ENCODE measurements around the gene ZNF774.
"Not testable (repeated sequence)": the region's sequence is repeated elsewhere in the genome, so short reads cannot be mapped to it uniquely, and the experiment has no call there.

Gene ZNF774

DNA sequence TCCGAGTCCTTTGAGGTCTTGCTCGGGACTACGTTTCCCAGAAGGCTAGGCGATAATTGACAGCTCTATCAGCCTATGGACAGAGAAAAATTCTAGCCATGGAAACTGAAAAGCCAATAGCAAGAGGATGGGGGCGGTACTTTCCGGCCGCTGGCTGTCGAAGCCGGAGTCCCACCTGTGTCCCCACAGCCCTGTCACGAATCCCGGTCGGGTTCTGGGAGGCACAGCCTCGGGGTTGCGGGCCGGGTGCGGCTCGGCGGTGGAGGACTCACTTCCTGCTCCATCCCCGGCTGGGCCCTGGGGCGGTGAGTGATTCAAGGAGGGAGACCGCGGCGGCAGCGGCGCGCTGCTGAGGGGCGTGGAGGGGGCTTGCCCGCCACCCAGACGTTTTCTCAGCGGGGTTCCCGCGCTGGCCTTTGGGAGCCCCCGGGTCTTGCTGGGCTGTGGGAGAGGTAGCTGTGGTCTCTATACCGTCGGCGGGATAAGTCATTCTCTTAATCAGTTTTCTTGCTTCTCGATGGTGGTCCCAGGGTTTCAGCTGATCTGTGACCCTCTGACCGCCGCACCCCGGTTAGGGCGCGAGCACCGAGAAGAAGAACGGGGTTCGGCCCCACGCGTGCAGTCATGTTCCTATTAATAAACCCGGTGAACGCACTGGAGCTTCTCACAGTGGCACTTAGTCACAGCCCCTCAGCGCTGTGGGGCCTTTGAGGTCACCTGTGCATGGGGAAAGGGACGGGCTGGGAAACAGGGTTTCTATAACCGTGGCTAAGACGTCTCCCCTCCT lies at the start of gene ZNF774:
Gene ZNF774 (plus strand): TSS at position 178 of the 787 bp plus-strand sequence. CDS start 2,377 bp downstream, outside the sequence.
- peak; percentile 71 to 78 for DNase-seq (ENCODE audit: extremely low read depth in 1 of 2, low read depth in 1 of 2)

DNA sequence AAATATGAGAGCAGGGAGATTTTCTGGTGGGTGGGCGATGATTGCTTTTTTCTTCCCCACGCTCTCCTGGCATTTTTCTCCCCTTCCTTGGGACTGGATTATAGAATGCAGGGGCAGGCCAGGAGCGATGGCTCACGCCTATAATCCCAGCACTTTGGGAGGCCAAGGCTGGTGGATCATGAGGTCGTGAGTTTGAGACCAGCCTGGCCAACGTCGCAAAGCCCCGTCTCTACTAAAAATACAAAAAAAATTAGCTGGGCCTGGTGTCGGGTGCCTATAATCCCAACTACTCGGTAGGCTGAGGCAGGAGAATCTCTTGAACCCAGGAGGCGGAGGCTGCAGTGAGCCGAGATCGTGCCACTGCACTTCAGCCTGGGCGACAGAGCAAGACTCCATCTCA lies 46.7 kb upstream of the ZNF774 start:
- not testable (repeated sequence) for DNase-seq (ENCODE audit: extremely low read depth in 1 of 2, low read depth in 1 of 2)

GRCh38 chr15:90305932-90306331 lies 46.2 kb upstream of the ZNF774 start:
- DNase-seq (ENCODE audit: extremely low read depth in 1 of 2, low read depth in 1 of 2), result no peak

GRCh38 chr15:90306560-90306959 lies 45.5 kb upstream of the ZNF774 start:
- DNase-seq (ENCODE audit: extremely low read depth in 1 of 2, low read depth in 1 of 2), result no peak

- no peak for DNase-seq (ENCODE audit: extremely low read depth in 1 of 2, low read depth in 1 of 2)
These were observed 44.4 kb upstream of the ZNF774 start for GRCh38 chr15:90307661-90308060.

DNA sequence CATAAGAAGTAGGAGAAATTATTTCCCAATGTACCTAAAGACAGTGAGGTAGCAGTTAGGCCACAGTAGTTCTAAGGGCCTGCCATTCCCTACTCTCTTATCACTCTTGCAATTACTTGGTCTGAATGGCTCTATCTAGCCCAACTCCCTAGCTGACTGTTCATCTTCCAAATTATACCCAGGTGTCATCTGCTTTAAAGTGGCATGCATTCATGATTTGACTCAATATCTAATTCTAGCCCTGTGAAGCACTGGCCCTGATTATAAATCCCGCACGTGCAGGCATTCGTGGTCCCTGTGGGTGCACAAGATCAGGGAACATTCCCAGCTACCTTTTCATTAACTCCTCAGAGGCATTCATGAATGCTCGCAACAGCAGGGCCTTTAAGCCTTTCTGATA lies 43.1 kb upstream of the ZNF774 start:
- DNase-seq (ENCODE audit: extremely low read depth in 1 of 2, low read depth in 1 of 2), result no peak

DNA sequence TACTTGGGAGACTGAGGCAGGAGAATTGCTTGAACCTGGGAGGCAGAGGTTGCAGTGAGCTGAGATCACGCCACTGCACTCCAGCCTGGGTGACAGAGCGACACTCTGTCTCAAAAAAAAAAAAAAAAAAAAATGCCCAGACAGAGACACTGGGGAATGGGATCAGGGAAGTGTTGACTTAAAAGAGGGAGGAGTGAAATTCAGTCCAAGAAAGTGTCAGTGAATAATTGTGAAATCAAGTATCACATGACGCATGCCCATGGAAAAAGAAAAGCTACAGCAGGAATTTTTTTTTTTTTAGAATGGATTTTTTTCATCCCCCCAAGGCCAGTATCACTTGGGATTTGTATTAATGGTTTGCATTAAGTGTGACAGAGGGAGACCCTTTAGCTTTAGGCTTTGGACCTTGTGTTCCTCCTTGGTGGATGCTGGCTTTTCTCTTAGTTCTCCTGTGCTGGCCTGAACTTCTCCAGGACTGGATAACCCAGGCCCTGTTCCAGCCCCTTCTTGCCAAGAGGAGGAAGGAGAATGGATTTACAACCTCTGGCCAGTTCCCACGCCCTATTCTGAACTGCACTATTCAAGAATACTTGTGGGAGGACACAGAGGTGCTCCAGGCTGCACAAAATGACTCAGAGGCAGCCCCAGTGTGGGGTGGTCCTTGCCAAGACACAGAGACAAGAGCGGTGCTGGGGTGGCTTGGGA lies 36.7 kb upstream of the ZNF774 start:
- no peak for DNase-seq (ENCODE audit: extremely low read depth in 1 of 2, low read depth in 1 of 2)

DNA sequence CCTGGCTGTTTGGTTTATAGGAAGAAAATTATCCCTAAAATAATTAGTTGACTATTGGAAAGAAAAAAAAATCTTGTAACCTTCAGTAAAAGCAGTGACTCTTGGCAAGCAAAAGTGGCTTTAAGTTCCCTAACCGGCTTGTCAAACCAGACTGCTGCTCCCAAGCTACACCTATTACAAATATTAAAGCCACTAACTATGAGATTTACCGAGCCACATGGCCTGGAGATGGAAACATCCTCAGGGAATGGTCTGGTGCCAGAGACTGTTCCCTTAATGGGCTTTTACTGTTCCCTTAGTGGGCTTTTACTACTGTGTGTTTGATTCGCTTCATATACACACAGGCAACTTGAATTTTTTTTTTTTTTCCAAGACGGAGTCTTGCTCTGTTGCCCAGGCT lies 35.9 kb upstream of the ZNF774 start:
- DNase-seq (ENCODE audit: extremely low read depth in 1 of 2, low read depth in 1 of 2), result no peak

GRCh38 chr15:90318591-90318990 lies 33.5 kb upstream of the ZNF774 start:
- DNase-seq (ENCODE audit: extremely low read depth in 1 of 2, low read depth in 1 of 2), result no peak

- peak; percentile 12 to 39 for DNase-seq (ENCODE audit: extremely low read depth in 1 of 2, low read depth in 1 of 2)
These were observed 31.8 kb upstream of the ZNF774 start for GRCh38 chr15:90320062-90320884.

GRCh38 chr15:90320885-90321278 lies 31.2 kb upstream of the ZNF774 start:
- DNase-seq (ENCODE audit: extremely low read depth in 1 of 2, low read depth in 1 of 2), result no peak

DNA sequence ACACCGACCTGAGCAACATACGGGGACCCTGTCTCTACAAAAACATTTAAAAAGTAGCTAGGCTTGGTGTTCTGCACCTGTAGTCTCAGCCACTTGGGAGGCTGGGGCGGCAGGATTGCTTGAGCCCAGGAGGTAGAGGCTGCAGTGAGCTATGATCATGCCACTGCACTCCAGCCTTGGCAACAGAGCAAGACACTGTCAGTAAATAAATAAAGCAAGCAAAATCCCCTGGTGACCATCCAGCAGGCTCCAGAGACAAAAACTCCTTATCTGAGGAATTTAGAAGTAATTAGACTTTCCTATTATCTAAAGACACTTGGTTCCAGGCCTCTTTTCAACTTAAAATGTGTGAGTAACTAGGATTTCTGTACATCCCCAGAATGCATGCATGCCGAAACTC lies 29.5 kb upstream of the ZNF774 start:
- DNase-seq (ENCODE audit: extremely low read depth in 1 of 2, low read depth in 1 of 2), result no peak

GRCh38 chr15:90325726-90326125 lies 26.4 kb upstream of the ZNF774 start:
- DNase-seq (ENCODE audit: extremely low read depth in 1 of 2, low read depth in 1 of 2), result no peak

DNA sequence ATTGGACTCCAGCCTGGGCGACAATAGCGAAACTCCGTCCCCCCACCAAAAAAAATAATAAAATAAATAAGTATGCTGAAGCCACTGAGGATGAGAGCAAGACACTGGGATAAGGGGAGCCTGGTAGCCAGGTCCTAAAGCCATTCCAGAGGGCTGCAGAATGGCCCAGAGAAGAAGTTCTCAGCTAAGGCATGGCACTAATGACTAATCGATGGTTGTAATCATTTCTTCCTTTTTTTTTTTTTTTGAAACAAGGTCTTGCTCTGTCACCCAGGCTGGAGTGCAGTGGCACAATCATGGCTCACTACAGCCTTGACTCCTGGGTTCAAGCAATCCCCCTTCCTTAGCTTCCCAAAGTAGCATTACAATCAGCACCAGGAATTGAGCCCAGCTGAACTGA lies 25.6 kb upstream of the ZNF774 start:
- DNase-seq (ENCODE audit: extremely low read depth in 1 of 2, low read depth in 1 of 2), result no peak

DNA sequence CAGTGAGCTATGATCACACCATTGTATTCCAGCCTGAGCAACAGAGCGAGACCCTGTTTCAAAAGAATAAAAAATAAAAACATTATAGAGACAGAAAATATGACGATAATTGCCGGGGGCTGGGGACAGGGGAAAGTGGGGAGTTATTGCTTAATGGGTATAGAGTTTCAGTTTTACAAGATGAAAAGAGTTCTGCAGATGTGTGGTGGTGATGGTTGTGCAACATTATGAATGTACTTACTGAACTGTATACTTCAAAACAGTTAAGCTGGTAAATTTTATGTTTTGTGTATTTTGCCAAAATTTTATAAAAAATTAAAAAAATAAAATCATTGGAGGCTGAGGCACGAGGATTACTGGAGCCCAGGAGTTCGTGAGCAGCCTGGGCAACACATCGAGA lies 24.8 kb upstream of the ZNF774 start:
- no peak for DNase-seq (ENCODE audit: extremely low read depth in 1 of 2, low read depth in 1 of 2)

GRCh38 chr15:90334304-90334731 lies 17.8 kb upstream of the ZNF774 start:
- no peak for DNase-seq (ENCODE audit: extremely low read depth in 1 of 2, low read depth in 1 of 2)

- no peak for DNase-seq (ENCODE audit: extremely low read depth in 1 of 2, low read depth in 1 of 2)
These were observed 15.4 kb upstream of the ZNF774 start for GRCh38 chr15:90336705-90337141.

- no peak for DNase-seq (ENCODE audit: extremely low read depth in 1 of 2, low read depth in 1 of 2)
These were observed 14.8 kb upstream of the ZNF774 start for GRCh38 chr15:90337256-90337655.

GRCh38 chr15:90338532-90338931 lies 13.6 kb upstream of the ZNF774 start:
- no peak for DNase-seq (ENCODE audit: extremely low read depth in 1 of 2, low read depth in 1 of 2)

DNA sequence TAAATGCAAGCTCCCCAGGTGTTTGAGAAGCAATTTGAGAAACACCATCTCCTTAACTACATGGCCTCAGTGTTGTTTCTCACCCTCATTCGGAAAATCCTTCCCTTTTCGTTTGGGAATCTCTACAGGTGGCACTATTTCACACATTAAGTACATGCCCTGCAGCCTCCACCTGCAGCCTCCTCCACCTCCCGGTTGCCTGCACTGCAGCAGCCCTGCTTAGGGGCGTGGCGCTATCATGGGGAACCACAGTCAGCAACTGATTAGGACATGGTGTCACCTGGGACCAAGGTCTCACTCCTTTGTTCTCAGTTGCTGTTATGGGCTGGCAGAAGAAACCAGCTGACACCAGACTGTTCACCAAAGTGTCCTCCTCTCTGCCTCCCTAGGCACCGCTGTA lies 11.7 kb upstream of the ZNF774 start:
- no peak for DNase-seq (ENCODE audit: extremely low read depth in 1 of 2, low read depth in 1 of 2)

DNA sequence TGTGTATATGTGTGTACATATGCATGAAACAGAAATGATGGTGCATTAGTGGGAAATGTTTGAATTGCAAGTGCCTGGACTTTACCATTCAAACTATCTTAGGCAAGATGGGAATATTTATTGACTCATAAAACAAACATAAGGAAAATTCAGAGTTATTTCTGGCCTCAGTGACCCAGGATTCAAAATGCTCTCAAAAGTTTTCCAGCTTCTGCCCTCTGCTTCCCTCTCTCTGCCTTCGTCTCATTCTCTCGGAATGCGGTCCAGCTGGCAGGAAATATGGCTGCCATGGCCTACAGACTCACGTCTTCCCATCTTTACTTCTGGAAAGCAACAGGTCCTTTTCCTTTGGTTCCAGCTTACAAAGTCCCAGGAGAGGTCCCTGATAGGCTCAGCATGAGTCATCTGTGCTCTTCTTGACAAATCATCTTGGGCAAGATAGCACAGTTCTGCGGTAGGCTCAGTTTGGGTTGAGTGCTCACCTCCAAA lies 8.7 kb upstream of the ZNF774 start:
- DNase-seq (ENCODE audit: extremely low read depth in 1 of 2, low read depth in 1 of 2), result no peak
